Measurements from ENCODE around the gene ITGB1.

GRCh38 chr10:32980558-32981468 lies 22.8 kb upstream of the ITGB1 start:
- peak in 1 of 11 experiments; percentile 13 for TF ChIP-seq CTCF (IDR thresholded peaks at IDR 0.05 in 8 of 11, conservative IDR thresholded peaks at IDR 0.05 in 3 of 11)
- peak in 1 of 3 donors; percentile 48 for TF ChIP-seq POLR2A (IDR thresholded peaks at IDR 0.05)
